ENCODE data around the gene RIMS3. TPM values are rescaled to one million over a fixed set of nuclear protein-coding genes. Genes with fewer than 3 reads are reported as not detected.
A peak's percentile ranks its signal among the peaks of the same experiment; 100 is the strongest.

Gene RIMS3
- total RNA-seq, 1 donor from 2014 or later: 7.2 TPM

- Mint-ChIP-seq H3K9me3 (ENCODE audit: low read depth) (no peaks in the 10 kb centered on the region), H3K27ac (no peak overlapping the region), H3K4me3 (ENCODE audit: low read depth) (peak overlapping the region; percentile 77), H3K27me3 (peaks cover 29% of the 10 kb centered on the region), H3K36me3 (ENCODE audit: insufficient read depth) (no peaks in the 10 kb centered on the region), H3K4me1 (ENCODE audit: low read depth) (no peaks in the 10 kb centered on the region)
- no peak for DNase-seq (ENCODE audit: low spot score, unreplicated experiment)
- no peak for TF ChIP-seq CTCF (IDR thresholded peaks at IDR 0.05; ENCODE audit: unreplicated experiment)
Observed at GRCh38 chr1:40664167-40664537, 1.3 kb downstream of the RIMS3 start.

- Mint-ChIP-seq H3K9me3 (ENCODE audit: low read depth) (no peaks in the 10 kb centered on the region), H3K27ac (no peak overlapping the region), H3K4me1 (ENCODE audit: low read depth) (no peaks in the 10 kb centered on the region), H3K27me3 (peaks cover 29% of the 10 kb centered on the region), H3K4me3 (ENCODE audit: low read depth) (no peak overlapping the region), H3K36me3 (ENCODE audit: insufficient read depth) (no peaks in the 10 kb centered on the region)
- DNase-seq (ENCODE audit: low spot score, unreplicated experiment): no peak
- TF ChIP-seq CTCF (IDR thresholded peaks at IDR 0.05; ENCODE audit: unreplicated experiment): no peak
Observed at GRCh38 chr1:40663324-40664166, 1.9 kb downstream of the RIMS3 start.

- H3K4me1 Mint-ChIP-seq (ENCODE audit: low read depth): no peaks in the 10 kb centered on the region
Observed at GRCh38 chr1:40662864-40663263, 2.6 kb downstream of the RIMS3 start.

GRCh38 chr1:40662151-40662550 lies 3.3 kb downstream of the RIMS3 start:
- H3K9me3 Mint-ChIP-seq (ENCODE audit: low read depth): no peaks in the 10 kb centered on the region
- no peaks in the 10 kb centered on the region for H3K36me3 Mint-ChIP-seq (ENCODE audit: insufficient read depth)
- peaks cover 32% of the 10 kb centered on the region for H3K27me3 Mint-ChIP-seq
- no peak for DNase-seq (ENCODE audit: low spot score, unreplicated experiment)
- H3K4me1 Mint-ChIP-seq (ENCODE audit: low read depth): no peaks in the 10 kb centered on the region
- H3K27ac Mint-ChIP-seq: no peak overlapping the region
- H3K4me3 Mint-ChIP-seq (ENCODE audit: low read depth): no peak overlapping the region
- TF ChIP-seq CTCF (IDR thresholded peaks at IDR 0.05; ENCODE audit: unreplicated experiment): no peak

More at GRCh38 chr1:40662864-40663263, 2.6 kb downstream of the RIMS3 start:
- H3K9me3 Mint-ChIP-seq (ENCODE audit: low read depth): no peaks in the 10 kb centered on the region
- H3K27ac Mint-ChIP-seq: no peak overlapping the region
- H3K36me3 Mint-ChIP-seq (ENCODE audit: insufficient read depth): no peaks in the 10 kb centered on the region
- peaks cover 33% of the 10 kb centered on the region for H3K27me3 Mint-ChIP-seq
- no peak for DNase-seq (ENCODE audit: low spot score, unreplicated experiment)
- no peak overlapping the region for H3K4me3 Mint-ChIP-seq (ENCODE audit: low read depth)
- no peak for TF ChIP-seq CTCF (IDR thresholded peaks at IDR 0.05; ENCODE audit: unreplicated experiment)

- Mint-ChIP-seq H3K9me3 (ENCODE audit: low read depth) (no peaks in the 10 kb centered on the region), H3K36me3 (ENCODE audit: insufficient read depth) (no peaks in the 10 kb centered on the region), H3K27me3 (peaks cover 32% of the 10 kb centered on the region), H3K27ac (no peak overlapping the region), H3K4me1 (ENCODE audit: low read depth) (no peaks in the 10 kb centered on the region), H3K4me3 (ENCODE audit: low read depth) (no peak overlapping the region)
- TF ChIP-seq CTCF (IDR thresholded peaks at IDR 0.05; ENCODE audit: unreplicated experiment): no peak
- no peak for DNase-seq (ENCODE audit: low spot score, unreplicated experiment)
Observed at GRCh38 chr1:40661678-40662077, 3.8 kb downstream of the RIMS3 start.

Measured in progenitor cell of endocrine pancreas (in vitro differentiated cells).